IPS DF 6.9 (cell line): ENCODE data around the gene SGMS1.
"Not testable (repeated sequence)": the region's sequence is repeated elsewhere in the genome, so short reads cannot be mapped to it uniquely, and the experiment has no call there.

Experiments used
- DNase-seq: peaks from one replicate; pipeline ENCODE4 v3.0.0-alpha.2; 2013; ENCODE audit warnings: low read depth, low spot score
- H3K27ac ChIP-seq: one replicate; pipeline ENCODE4 v1.5.1; 2013; ENCODE audit warnings: low read length, control low read depth
- H3K27me3 ChIP-seq: 2 replicates; pipeline ENCODE4 v1.6.1; 2013; ENCODE audit warnings: mild to moderate bottlenecking, low read length; ENCODE audit not compliant: control insufficient read depth, insufficient read depth
- H3K36me3 ChIP-seq: 2 replicates; pipeline ENCODE4 v1.6.1; 2013; ENCODE audit warnings: low read length; ENCODE audit not compliant: control insufficient read depth, insufficient read depth
- H3K4me1 ChIP-seq: 2 replicates; pipeline ENCODE4 v1.6.1; 2013; ENCODE audit warnings: low read length; ENCODE audit not compliant: control insufficient read depth, insufficient read depth
- H3K4me3 ChIP-seq: 2 replicates; pipeline ENCODE4 v1.5.1; 2013; ENCODE audit warnings: mild to moderate bottlenecking, low read length
- H3K9me3 ChIP-seq: 2 replicates; pipeline ENCODE4 v1.6.1; 2013; ENCODE audit warnings: low read length, inconsistent platforms; ENCODE audit not compliant: control insufficient read depth, insufficient read depth
- WGBS: extraction: QIAGEN DNeasy Blood & Tissue Kit; methylation state at CpG from one replicate; pipeline ENCODE4 v1.1.7; 2013; ENCODE audit warnings: mixed read lengths, missing lambda C conversion rate; ENCODE audit not compliant: insufficient read length, insufficient coverage; 5-methylcytosine and 5-hydroxymethylcytosine counted together

Gene SGMS1

DNA sequence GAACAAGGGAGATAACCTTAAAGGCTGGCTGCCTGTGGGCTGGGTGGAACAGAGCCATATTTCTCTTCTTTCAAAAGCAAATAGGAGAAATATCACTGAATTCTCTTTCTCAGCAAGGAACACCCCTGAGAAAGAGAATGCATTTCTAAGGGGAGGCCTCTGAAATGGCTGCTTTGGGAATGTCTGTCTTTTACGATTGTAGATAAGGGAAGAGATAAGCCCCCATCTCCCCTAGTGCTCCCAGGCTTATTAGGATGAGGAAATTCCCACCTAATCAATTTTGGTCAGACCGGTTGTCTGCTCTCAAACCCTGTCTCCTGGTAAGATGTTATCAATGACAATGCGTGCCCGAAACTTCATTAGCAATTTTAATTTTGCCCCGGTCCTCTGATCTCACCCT, 178.0 kb downstream of the SGMS1 start:
- not testable (repeated sequence) for H3K27me3 ChIP-seq, H3K36me3 ChIP-seq, H3K4me3 ChIP-seq, H3K9me3 ChIP-seq, H3K27ac ChIP-seq, H3K4me1 ChIP-seq, DNase-seq
- WGBS, result no CpG with 5 or more reads among the region's 5 CpGs

GRCh38 chr10:50440489-50440888, 183.3 kb downstream of the SGMS1 start:
- no peak for DNase-seq
- WGBS, result no CpG with 5 or more reads among the region's 4 CpGs
- Histone ChIP-seq H3K27ac (no peak overlapping the region), H3K4me3 (no peak overlapping the region), H3K36me3 (no peaks in the 10 kb centered on the region), H3K27me3 (no peaks in the 10 kb centered on the region), H3K9me3 (no peaks in the 10 kb centered on the region), H3K4me1 (no peaks in the 10 kb centered on the region)

GRCh38 chr10:50439806-50440205, 183.9 kb downstream of the SGMS1 start:
- no peaks in the 10 kb centered on the region for H3K27me3 ChIP-seq
- no peaks in the 10 kb centered on the region for H3K9me3 ChIP-seq
- H3K4me1 ChIP-seq, result no peaks in the 10 kb centered on the region
- H3K36me3 ChIP-seq, result no peaks in the 10 kb centered on the region
- no CpG with 5 or more reads among the region's 2 CpGs for WGBS
- H3K4me3 ChIP-seq, result no peak overlapping the region
- no peak overlapping the region for H3K27ac ChIP-seq
- no peak for DNase-seq

GRCh38 chr10:50439187-50439586, 184.6 kb downstream of the SGMS1 start:
- no peaks in the 10 kb centered on the region for H3K9me3 ChIP-seq
- no peak overlapping the region for H3K27ac ChIP-seq
- H3K36me3 ChIP-seq, result no peaks in the 10 kb centered on the region
- H3K27me3 ChIP-seq, result no peaks in the 10 kb centered on the region
- no CpG with 5 or more reads among the region's 2 CpGs for WGBS
- H3K4me3 ChIP-seq, result no peak overlapping the region
- H3K4me1 ChIP-seq, result no peaks in the 10 kb centered on the region
- DNase-seq, result no peak

DNA sequence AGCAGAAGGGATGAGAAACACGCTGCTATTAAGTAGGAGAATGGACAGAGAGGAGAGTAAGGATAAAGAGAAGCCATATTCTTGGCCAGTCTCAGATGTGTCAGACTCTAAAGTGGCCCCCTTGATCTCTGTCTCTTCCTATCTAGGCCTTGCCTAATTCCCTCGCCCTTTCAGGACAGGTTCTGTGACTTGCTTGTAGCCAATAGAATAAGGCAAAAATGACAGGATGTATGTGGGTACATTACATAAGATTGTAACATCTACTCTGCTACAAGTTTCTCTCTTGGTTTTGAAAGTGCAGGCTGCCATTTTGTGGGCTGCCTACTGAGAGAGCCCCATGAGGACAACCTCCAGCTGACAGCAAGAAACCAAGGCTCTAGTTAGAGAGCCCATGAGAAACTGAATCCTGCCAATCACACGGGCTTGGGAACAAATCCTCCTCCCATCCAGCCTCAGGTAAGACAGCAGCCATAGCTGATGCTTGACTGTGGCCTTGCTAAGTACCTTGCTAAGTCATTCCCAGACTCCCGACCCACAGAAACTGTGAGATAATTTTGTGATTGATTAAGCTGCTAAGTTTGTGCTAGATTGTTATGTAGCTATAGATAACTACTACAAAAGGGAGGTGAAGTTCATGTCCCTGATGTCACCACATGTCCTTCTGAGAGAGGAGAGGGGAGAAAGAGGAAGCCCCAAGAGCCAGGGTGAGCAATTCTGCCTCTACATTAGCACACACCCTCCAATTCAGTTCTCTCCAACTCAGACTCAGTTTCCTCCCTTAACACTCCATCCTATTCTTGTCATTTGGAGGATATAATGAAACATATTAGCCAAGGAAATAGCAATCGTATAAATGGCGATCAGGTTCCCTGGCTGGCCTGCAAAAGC, 185.5 kb downstream of the SGMS1 start:
- H3K4me3 ChIP-seq, result no peak overlapping the region
- H3K9me3 ChIP-seq, result no peaks in the 10 kb centered on the region
- DNase-seq, result no peak
- WGBS, result no CpG with 5 or more reads among the region's 6 CpGs
- H3K27me3 ChIP-seq, result no peaks in the 10 kb centered on the region
- H3K4me1 ChIP-seq, result no peaks in the 10 kb centered on the region
- no peaks in the 10 kb centered on the region for H3K36me3 ChIP-seq
- no peak overlapping the region for H3K27ac ChIP-seq

DNA sequence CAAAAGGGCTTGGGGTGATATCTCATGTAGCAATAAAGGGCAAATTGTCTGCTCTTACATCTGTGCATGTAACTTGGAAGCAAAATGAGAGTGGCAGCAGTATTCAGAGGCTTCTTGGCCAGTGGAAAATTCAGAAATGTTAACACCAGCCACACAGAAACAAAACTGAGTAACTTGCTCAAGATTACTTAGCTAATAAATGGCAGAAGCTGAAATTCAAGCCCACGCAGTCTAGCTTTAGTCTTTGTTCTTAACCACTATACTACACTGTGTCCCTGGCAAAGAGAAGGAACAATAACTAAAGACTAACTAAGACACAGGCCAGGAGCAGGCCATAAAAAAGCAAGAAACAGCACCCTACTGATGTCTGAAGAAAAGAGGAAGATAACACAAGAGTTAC, 186.5 kb downstream of the SGMS1 start:
- Histone ChIP-seq H3K9me3 (no peaks in the 10 kb centered on the region), H3K27ac (no peak overlapping the region), H3K27me3 (no peaks in the 10 kb centered on the region), H3K4me3 (no peak overlapping the region), H3K4me1 (no peaks in the 10 kb centered on the region), H3K36me3 (no peaks in the 10 kb centered on the region)
- WGBS, result no CpG with 5 or more reads among the region's 1 CpG
- DNase-seq, result no peak

GRCh38 chr10:50436805-50437204, 187.0 kb downstream of the SGMS1 start:
- no peak for DNase-seq
- H3K9me3 ChIP-seq, result no peaks in the 10 kb centered on the region
- H3K4me3 ChIP-seq, result no peak overlapping the region
- H3K4me1 ChIP-seq, result no peaks in the 10 kb centered on the region
- H3K36me3 ChIP-seq, result no peaks in the 10 kb centered on the region
- H3K27ac ChIP-seq, result no peak overlapping the region
- no peaks in the 10 kb centered on the region for H3K27me3 ChIP-seq
- no CpG with 5 or more reads among the region's 4 CpGs for WGBS

GRCh38 chr10:50432211-50433009, 191.3 kb downstream of the SGMS1 start:
- no peaks in the 10 kb centered on the region for H3K27me3 ChIP-seq
- WGBS, result no CpG with 5 or more reads among the region's 1 CpG
- no peaks in the 10 kb centered on the region for H3K9me3 ChIP-seq
- no peak for DNase-seq
- no peak overlapping the region for H3K27ac ChIP-seq
- H3K4me3 ChIP-seq, result no peak overlapping the region
- no peaks in the 10 kb centered on the region for H3K36me3 ChIP-seq
- H3K4me1 ChIP-seq, result no peaks in the 10 kb centered on the region

- Histone ChIP-seq H3K4me3 (no peak overlapping the region), H3K9me3 (no peaks in the 10 kb centered on the region), H3K27me3 (no peaks in the 10 kb centered on the region), H3K36me3 (no peaks in the 10 kb centered on the region), H3K27ac (no peak overlapping the region), H3K4me1 (no peaks in the 10 kb centered on the region)
- WGBS, result no CpG with 5 or more reads among the region's 3 CpGs
- DNase-seq, result no peak
Observed at GRCh38 chr10:50431791-50432190, 192.0 kb downstream of the SGMS1 start.

- H3K27ac ChIP-seq, result no peak overlapping the region
- DNase-seq, result no peak
Observed at GRCh38 chr10:50431133-50431532, 192.6 kb downstream of the SGMS1 start.

More at GRCh38 chr10:50431133-50431532, 192.6 kb downstream of the SGMS1 start:
- Histone ChIP-seq H3K27me3 (no peaks in the 10 kb centered on the region), H3K4me1 (no peaks in the 10 kb centered on the region), H3K9me3 (no peaks in the 10 kb centered on the region), H3K36me3 (no peaks in the 10 kb centered on the region), H3K4me3 (no peak overlapping the region)
- WGBS, result no CpG with 5 or more reads among the region's 4 CpGs
